ENCODE measurements around the gene ADARB2.
"Not testable (repeated sequence)": the region's sequence is repeated elsewhere in the genome, so short reads cannot be mapped to it uniquely, and the experiment has no call there.

Gene ADARB2

GRCh38 chr10:1737222-1738061, at the start of gene ADARB2:
Gene ADARB2 (minus strand): TSS chr10:1737525.
- DNase-seq (ENCODE audit: low read depth in 3 of 3): peak in 2 of 3 experiments; percentile 3 to 8

- no peak for DNase-seq (ENCODE audit: low read depth in 3 of 3)
These were observed 48.5 kb upstream of the ADARB2 start for GRCh38 chr10:1785835-1786234.

- no peak for DNase-seq (ENCODE audit: low read depth in 3 of 3)
These were observed 45.5 kb upstream of the ADARB2 start for GRCh38 chr10:1782841-1783240.

GRCh38 chr10:1779796-1780195, 42.5 kb upstream of the ADARB2 start:
- no peak for DNase-seq (ENCODE audit: low read depth in 3 of 3)

- no peak for DNase-seq (ENCODE audit: low read depth in 3 of 3)
These were observed 41.1 kb upstream of the ADARB2 start for GRCh38 chr10:1778375-1778969.

GRCh38 chr10:1776127-1776662, 38.9 kb upstream of the ADARB2 start:
- no peak for DNase-seq (ENCODE audit: low read depth in 3 of 3)

- DNase-seq (ENCODE audit: low read depth in 3 of 3): no peak
These were observed 37.5 kb upstream of the ADARB2 start for GRCh38 chr10:1774796-1775195.

GRCh38 chr10:1773204-1773603, 35.9 kb upstream of the ADARB2 start:
- DNase-seq (ENCODE audit: low read depth in 3 of 3): not testable (repeated sequence)

- DNase-seq (ENCODE audit: low read depth in 3 of 3): no peak
These were observed 28.7 kb upstream of the ADARB2 start for GRCh38 chr10:1766049-1766448.

GRCh38 chr10:1762076-1762475, 24.8 kb upstream of the ADARB2 start:
- DNase-seq (ENCODE audit: low read depth in 3 of 3): no peak

GRCh38 chr10:1754506-1755153, 17.3 kb upstream of the ADARB2 start:
- no peak for DNase-seq (ENCODE audit: low read depth in 3 of 3)

- DNase-seq (ENCODE audit: low read depth in 3 of 3): no peak
These were observed 14.8 kb upstream of the ADARB2 start for GRCh38 chr10:1752153-1752552.

- no peak for DNase-seq (ENCODE audit: low read depth in 3 of 3)
These were observed 10.3 kb upstream of the ADARB2 start for GRCh38 chr10:1747590-1748157.

GRCh38 chr10:1746796-1747195, 9.5 kb upstream of the ADARB2 start:
- no peak for DNase-seq (ENCODE audit: low read depth in 3 of 3)

- DNase-seq (ENCODE audit: low read depth in 3 of 3): no peak
These were observed 8.6 kb upstream of the ADARB2 start for GRCh38 chr10:1745780-1746456.

- DNase-seq (ENCODE audit: low read depth in 3 of 3): no peak
These were observed 7.2 kb upstream of the ADARB2 start for GRCh38 chr10:1744524-1744923.

GRCh38 chr10:1743141-1743540, 5.8 kb upstream of the ADARB2 start:
- DNase-seq (ENCODE audit: low read depth in 3 of 3): no peak

- DNase-seq (ENCODE audit: low read depth in 3 of 3): no peak
These were observed 4.1 kb upstream of the ADARB2 start for GRCh38 chr10:1741450-1741849.

- DNase-seq (ENCODE audit: low read depth in 3 of 3): no peak
These were observed 2.4 kb upstream of the ADARB2 start for GRCh38 chr10:1739751-1740150.

- DNase-seq (ENCODE audit: low read depth in 3 of 3): no peak
These were observed 1.6 kb upstream of the ADARB2 start for GRCh38 chr10:1738950-1739349.

GRCh38 chr10:1736972-1737221, 428 bp downstream of the ADARB2 start:
- DNase-seq (ENCODE audit: low read depth in 3 of 3): no peak
